ENCODE data around the gene PIKFYVE. TPM values are rescaled to one million over a fixed set of nuclear protein-coding genes. Genes with fewer than 3 reads are reported as not detected.

PIKFYVE gene
- polyA plus RNA-seq, 4 donors = 25.1 to 27.7 (median 25.8) TPM

DNA sequence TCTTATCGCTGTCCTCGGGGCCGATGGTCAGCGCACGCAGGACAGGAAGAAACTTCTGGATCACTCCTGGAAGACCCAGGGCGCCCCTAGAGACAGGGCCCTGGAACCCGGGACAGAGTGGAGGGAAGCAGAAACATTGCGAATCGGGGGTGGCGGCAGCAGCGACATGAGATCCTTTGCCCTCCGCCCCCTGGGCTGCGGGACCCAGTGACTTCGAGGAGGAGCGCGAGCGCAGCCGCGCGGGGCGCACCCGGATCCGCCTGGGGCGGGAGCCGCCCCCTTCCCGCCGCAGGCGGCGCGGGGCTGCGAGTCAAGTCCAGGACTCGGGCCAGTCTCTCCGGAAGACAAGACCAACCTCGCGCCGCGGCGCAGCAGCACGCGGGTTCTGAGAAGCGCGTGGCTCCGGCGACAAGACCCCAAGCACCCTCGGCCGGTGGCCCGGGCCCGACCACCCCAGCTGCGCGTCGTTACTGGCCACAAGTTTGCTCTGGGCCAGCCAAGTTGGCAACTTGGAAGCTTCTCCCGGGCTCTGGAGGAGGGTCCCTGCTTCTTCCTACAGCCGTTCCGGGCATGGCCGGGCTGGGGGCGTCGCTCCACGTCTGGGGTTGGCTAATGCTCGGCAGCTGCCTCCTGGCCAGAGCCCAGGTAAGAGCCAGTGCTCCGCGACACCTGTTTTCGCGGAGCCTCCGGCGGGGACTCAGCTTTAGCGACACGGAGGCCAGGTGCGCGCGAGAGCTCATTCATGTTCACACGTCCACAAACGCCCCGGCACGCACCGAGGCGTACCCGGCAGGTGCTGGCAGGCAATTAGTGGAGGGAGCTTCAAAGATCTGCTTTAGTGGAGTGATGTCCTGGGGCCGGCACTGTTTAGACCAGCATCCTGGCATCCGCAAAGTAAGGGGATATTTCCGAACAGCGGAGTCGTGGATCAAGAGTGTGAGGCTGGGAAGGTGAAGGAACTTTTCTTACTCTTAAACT, 140.7 kb downstream of the PIKFYVE start, which contains the start of gene PTH2R:
PTH2R (plus strand) TSS at position 319 of the 978 bp plus-strand sequence; CDS start at position 571, 252 bp downstream.
- no peak for DNase-seq (ENCODE audit: low read depth in 4 of 4, low spot score in 3 of 4)

DNA sequence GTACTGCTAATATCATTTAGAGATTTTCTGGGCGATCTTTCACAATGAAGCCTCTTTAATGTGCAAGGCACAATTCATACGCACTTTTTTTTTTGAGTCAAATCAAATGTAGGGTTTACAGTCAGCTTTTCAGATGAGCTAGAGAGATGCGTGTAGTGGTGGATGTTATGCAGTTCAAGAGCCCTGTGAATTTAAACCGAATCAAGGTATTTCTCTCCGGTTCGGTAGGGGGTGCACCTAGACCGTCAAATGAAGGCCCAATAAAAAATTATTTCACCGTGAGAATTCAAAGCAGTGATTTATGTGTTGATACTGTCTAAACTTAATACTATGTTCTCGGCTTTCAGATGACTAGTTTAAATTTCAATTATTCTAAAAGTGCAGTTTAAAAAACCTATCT, 141.6 kb downstream of the PIKFYVE start:
- no peak for DNase-seq (ENCODE audit: low read depth in 4 of 4, low spot score in 3 of 4)

Other genes starting within 250 kb of the PIKFYVE start
- gene PLEKHM3, start 240.7 kb upstream of the PIKFYVE start, polyA plus RNA-seq (ENCODE audit: insufficient read length in 4 of 4) = 10 to 100 TPM; 13.7 to 16.0 (median 14.3) TPM
- not detected for gene CRYGD, start 141.7 kb upstream of the PIKFYVE start, polyA plus RNA-seq (ENCODE audit: insufficient read length in 4 of 4)
- gene CRYGC, start 136.4 kb upstream of the PIKFYVE start, polyA plus RNA-seq (ENCODE audit: insufficient read length in 4 of 4) = not detected
- gene CRYGB, start 120.1 kb upstream of the PIKFYVE start, polyA plus RNA-seq (ENCODE audit: insufficient read length in 4 of 4) = not detected
- gene CRYGA, start 102.7 kb upstream of the PIKFYVE start, polyA plus RNA-seq (ENCODE audit: insufficient read length in 4 of 4) = not detected
- gene C2orf80, start 76.2 kb upstream of the PIKFYVE start, polyA plus RNA-seq (ENCODE audit: insufficient read length in 4 of 4) = under 1 TPM in 2 of 4 donors, not detected in 2; 0.46 to 0.58 TPM
- 100 to 1,000 TPM in 2 of 4 donors, 10 to 100 TPM in 2; 64.4 to 117 (median 100) TPM for gene IDH1, start 11.2 kb upstream of the PIKFYVE start, polyA plus RNA-seq (ENCODE audit: insufficient read length in 4 of 4)
- gene PTH2R, start 140.5 kb downstream of the PIKFYVE start, polyA plus RNA-seq (ENCODE audit: insufficient read length in 4 of 4) = 10 to 100 TPM in 3 of 4 donors, 1 to 10 TPM in 1; 2.0 to 45.0 (median 40.5) TPM